HG02798 (cell line): ENCODE measurements around the gene ABCC5.

ENCODE experiments used
- ATAC-seq: cut with Tn5 transposase; IDR thresholded peaks from one replicate; pipeline ENCODE4 v1.9.1; 2021; ENCODE audit warnings: mild to moderate bottlenecking; ENCODE audit not compliant: unreplicated experiment, poor library complexity

Gene ABCC5

GRCh38 chr3:183984127-183984740 is 33.5 kb downstream of the ABCC5 start:
- ATAC-seq, result no peak

- no peak for ATAC-seq
These were observed 35.6 kb downstream of the ABCC5 start for GRCh38 chr3:183981990-183982644.

GRCh38 chr3:183980403-183980802 is 37.3 kb downstream of the ABCC5 start:
- no peak for ATAC-seq

GRCh38 chr3:183975981-183976662 is 41.6 kb downstream of the ABCC5 start:
- no peak for ATAC-seq

- no peak for ATAC-seq
These were observed 48.9 kb downstream of the ABCC5 start for GRCh38 chr3:183968666-183969245.

- no peak for ATAC-seq
These were observed 50.0 kb downstream of the ABCC5 start for GRCh38 chr3:183967693-183968092.

- ATAC-seq, result no peak
These were observed 51.3 kb downstream of the ABCC5 start for GRCh38 chr3:183966361-183966791.

GRCh38 chr3:183962807-183963206 is 54.9 kb downstream of the ABCC5 start:
- ATAC-seq, result no peak

- ATAC-seq, result no peak
These were observed 58.5 kb downstream of the ABCC5 start for GRCh38 chr3:183959214-183959613.

- ATAC-seq, result no peak
These were observed 58.9 kb downstream of the ABCC5 start for GRCh38 chr3:183958775-183959174.

- no peak for ATAC-seq
These were observed 59.5 kb downstream of the ABCC5 start for GRCh38 chr3:183958226-183958625.

- ATAC-seq, result no peak
These were observed 62.8 kb downstream of the ABCC5 start for GRCh38 chr3:183954875-183955274.

GRCh38 chr3:183953471-183954070 is 64.1 kb downstream of the ABCC5 start:
- no peak for ATAC-seq

GRCh38 chr3:183951459-183951858 is 66.2 kb downstream of the ABCC5 start:
- ATAC-seq, result no peak

- ATAC-seq, result no peak
These were observed 68.0 kb downstream of the ABCC5 start for GRCh38 chr3:183949690-183950089.

- ATAC-seq, result no peak
These were observed 71.6 kb downstream of the ABCC5 start for GRCh38 chr3:183946037-183946436.

GRCh38 chr3:183944775-183945174 is 72.9 kb downstream of the ABCC5 start:
- ATAC-seq, result no peak

GRCh38 chr3:183943739-183944138 is 73.9 kb downstream of the ABCC5 start:
- no peak for ATAC-seq

GRCh38 chr3:183941216-183941615 is 76.5 kb downstream of the ABCC5 start:
- ATAC-seq, result no peak

GRCh38 chr3:183937601-183938286 is 79.9 kb downstream of the ABCC5 start:
- no peak for ATAC-seq
